NT2/D1 (cell line): Measurements from ENCODE around the gene HUNK.

Experiments
- SUZ12 ChIP-seq: IDR thresholded peaks from 2 replicates; pipeline ENCODE4 v1.6.1; 2011; ENCODE audit not compliant: insufficient read length, insufficient read depth; ENCODE audit errors: extremely low read depth
- YY1 ChIP-seq: IDR thresholded peaks from 2 replicates; pipeline ENCODE4 v1.6.1; 2011; ENCODE audit not compliant: insufficient read length, insufficient read depth
- ZNF274 ChIP-seq: IDR thresholded peaks from 2 replicates; pipeline ENCODE4 v1.6.1; 2011; ENCODE audit warnings: mild to moderate bottlenecking, low read depth, low read length

GRCh38 chr21:31887391-31887841 lies 14.6 kb downstream of the HUNK start:
- no peak for TF ChIP-seq ZNF274
- no peak for TF ChIP-seq YY1
- TF ChIP-seq SUZ12 = no peak
